HEK293 (cell line): ENCODE data around the gene TNFRSF18.
A peak's percentile ranks its signal among the peaks of the same experiment; 100 is the strongest.

Experiments
- CTCF ChIA-PET: fragments of 350-600 bp; formaldehyde crosslinking; extraction: SDS; loops from one replicate; lab custom pipeline; 2021; ENCODE audit warnings: antibody characterized with exemption; lab: Yijun Ruan, JAX
- POLR2A ChIA-PET: fragments of 300-600 bp; formaldehyde crosslinking; extraction: SDS; loops from one replicate; lab custom pipeline; 2020; ENCODE audit warnings: antibody characterized with exemption, inconsistent platforms; lab: Yijun Ruan, JAX
- H3K27ac ChIP-seq: fragments of 200-500 bp; sonication (Bioruptor generic); 2 replicates; pipeline ENCODE4 v1.5.1; 2014; ENCODE audit warnings: low read depth, low read length, control low read depth, inconsistent platforms; ENCODE audit errors: extremely low read depth
- H3K36me3 ChIP-seq, 2 experiments: fragments of 200-500 bp in 1 of 2; sonication (Bioruptor generic) in 1 of 2; 1 replicate in 1 of 2; 2 replicates in 1 of 2; pipeline ENCODE4 v1.5.1; 2014 to 2017; ENCODE audit warnings: inconsistent platforms in 2 of 2, low read length in 2 of 2; ENCODE audit not compliant: control insufficient read depth in 2 of 2, insufficient read depth in 1 of 2
- H3K4me1 ChIP-seq: fragments of 200-500 bp; sonication (Bioruptor generic); 2 replicates; pipeline ENCODE4 v1.5.1; 2014; ENCODE audit warnings: mild to moderate bottlenecking, low read length, inconsistent platforms; ENCODE audit not compliant: control insufficient read depth, insufficient read depth
- H3K4me3 ChIP-seq: 2 replicates; pipeline ENCODE4 v1.5.1; 2011; ENCODE audit warnings: low read depth, mild to moderate bottlenecking, control low read depth, low read length, moderate library complexity
- H3K9me3 ChIP-seq: fragments of 200-500 bp; sonication (Bioruptor generic); 2 replicates; pipeline ENCODE4 v1.5.1; 2014; ENCODE audit warnings: low read depth, low read length, inconsistent platforms; ENCODE audit not compliant: control insufficient read depth, insufficient read depth
- EGR2 ChIP-seq: fragments of 450-650 bp; formaldehyde crosslinking; IDR thresholded peaks from 2 replicates; pipeline ENCODE4 v1.5.1; 2016; ENCODE audit warnings: low read depth, missing biosample characterization, missing genetic modification characterization
- GLIS2 ChIP-seq: fragments of 450-650 bp; formaldehyde crosslinking; IDR thresholded peaks from 2 replicates; pipeline ENCODE4 v1.5.1; 2016; ENCODE audit warnings: missing biosample characterization, missing genetic modification characterization
- KLF1 ChIP-seq: fragments of 450-650 bp; formaldehyde crosslinking; IDR thresholded peaks from 2 replicates; pipeline ENCODE4 v1.5.1; 2016; ENCODE audit warnings: missing biosample characterization, missing genetic modification characterization
- KLF8 ChIP-seq: fragments of 450-650 bp; formaldehyde crosslinking; IDR thresholded peaks from 2 replicates; pipeline ENCODE4 v1.5.1; 2016; ENCODE audit warnings: missing biosample characterization, missing genetic modification characterization
- SETDB1 ChIP-seq: IDR thresholded peaks from one replicate; pipeline ENCODE4 v1.6.1; 2017; ENCODE audit warnings: mild to moderate bottlenecking, low read length, moderate library complexity, mixed read lengths; ENCODE audit not compliant: insufficient read length
- TSHZ1 ChIP-seq: fragments of 450-650 bp; formaldehyde crosslinking; IDR thresholded peaks from 2 replicates; pipeline ENCODE4 v1.5.1; 2016; ENCODE audit warnings: missing biosample characterization, missing genetic modification characterization, borderline replicate concordance
- ZBTB20 ChIP-seq: fragments of 450-650 bp; formaldehyde crosslinking; IDR thresholded peaks from 2 replicates; pipeline ENCODE4 v1.5.1; 2016; ENCODE audit warnings: missing biosample characterization, missing genetic modification characterization
- ZBTB8A ChIP-seq: fragments of 450-650 bp; formaldehyde crosslinking; IDR thresholded peaks from 2 replicates; pipeline ENCODE4 v1.5.1; 2016; ENCODE audit warnings: missing biosample characterization, missing genetic modification characterization
- ZFP3 ChIP-seq: fragments of 450-650 bp; formaldehyde crosslinking; IDR thresholded peaks from 2 replicates; pipeline ENCODE4 v1.5.1; 2016; ENCODE audit warnings: low read depth, missing biosample characterization, missing genetic modification characterization
- ZNF114 ChIP-seq: fragments of 450-650 bp; formaldehyde crosslinking; IDR thresholded peaks from 2 replicates; pipeline ENCODE4 v1.5.0; 2017; ENCODE audit warnings: missing biosample characterization, missing genetic modification characterization
- ZNF140 ChIP-seq: fragments of 450-650 bp; formaldehyde crosslinking; IDR thresholded peaks from 2 replicates; pipeline ENCODE4 v1.5.1; 2016; ENCODE audit warnings: missing biosample characterization, missing genetic modification characterization
- ZNF184 ChIP-seq: fragments of 450-650 bp; IDR thresholded peaks from 2 replicates; pipeline ENCODE4 v1.5.1; 2018; ENCODE audit warnings: missing biosample characterization, mild to moderate bottlenecking, missing genetic modification characterization
- ZNF292 ChIP-seq: fragments of 450-650 bp; formaldehyde crosslinking; IDR thresholded peaks from 2 replicates; pipeline ENCODE4 v1.5.1; 2016; ENCODE audit warnings: low read depth, missing biosample characterization, missing genetic modification characterization, borderline replicate concordance
- ZNF302 ChIP-seq: fragments of 450-650 bp; formaldehyde crosslinking; IDR thresholded peaks from 2 replicates; pipeline ENCODE4 v1.5.1; 2016; ENCODE audit warnings: missing biosample characterization, missing genetic modification characterization, low read depth
- ZNF354C ChIP-seq: fragments of 450-650 bp; formaldehyde crosslinking; IDR thresholded peaks from 2 replicates; pipeline ENCODE4 v1.5.1; 2016; ENCODE audit warnings: missing biosample characterization, missing genetic modification characterization, low read depth, borderline replicate concordance
- ZNF544 ChIP-seq: fragments of 450-650 bp; formaldehyde crosslinking; IDR thresholded peaks from 2 replicates; pipeline ENCODE4 v1.5.0; 2017; ENCODE audit warnings: missing biosample characterization, missing genetic modification characterization
- ZNF580 ChIP-seq: fragments of 450-650 bp; formaldehyde crosslinking; IDR thresholded peaks from 2 replicates; pipeline ENCODE4 v1.5.1; 2016; ENCODE audit warnings: missing biosample characterization, missing genetic modification characterization
- ZNF610 ChIP-seq: fragments of 450-650 bp; formaldehyde crosslinking; IDR thresholded peaks from 2 replicates; pipeline ENCODE4 v1.5.1; 2016; ENCODE audit warnings: missing biosample characterization, missing genetic modification characterization, borderline replicate concordance
- ZNF629 ChIP-seq: fragments of 450-650 bp; formaldehyde crosslinking; IDR thresholded peaks from 2 replicates; pipeline ENCODE4 v1.5.1; 2017; ENCODE audit warnings: missing biosample characterization, missing genetic modification characterization
- ZNF704 ChIP-seq: fragments of 450-650 bp; formaldehyde crosslinking; IDR thresholded peaks from 2 replicates; pipeline ENCODE4 v1.5.1; 2016; ENCODE audit warnings: missing biosample characterization, missing genetic modification characterization

The TNFRSF18 gene

GRCh38 chr1:1157914-1158710 lies 48.3 kb downstream of the TNFRSF18 start:
- POLR2A ChIA-PET, result no interaction called here
- CTCF ChIA-PET, result interaction anchor here (1.3 kb wide), 1 partner anchor 134 kb away, joined by 3 read pairs; no protein-coding TSS in a partner anchor
- Histone ChIP-seq H3K27ac (peak overlapping the region; percentile 84; the same call in 1 of the 2 replicates), H3K36me3 (no peaks in the 10 kb centered on the region), H3K4me3 (peak overlapping the region; percentile 15)
- TF ChIP-seq ZNF354C (tag by site-specific recombination), result no peak
- TF ChIP-seq ZNF292 (tag by site-specific recombination), result no peak
- TF ChIP-seq, all 188 proteins: peak for 0
- no peaks in the 10 kb centered on the region for H3K9me3 ChIP-seq
- peaks cover 6% of the 10 kb centered on the region; the same call in 1 of the 2 replicates for H3K4me1 ChIP-seq

- Histone ChIP-seq H3K36me3 (no peaks in the 10 kb centered on the region), H3K9me3 (no peaks in the 10 kb centered on the region), H3K27ac (peak overlapping the region; percentile 84; the same call in 1 of the 2 replicates), H3K4me3 (peak overlapping the region; percentile 15), H3K4me1 (peaks cover 6% of the 10 kb centered on the region; the same call in 1 of the 2 replicates)
- CTCF ChIA-PET, result no interaction called here
- no peak for TF ChIP-seq ZNF704 (tag by site-specific recombination)
- peak; percentile 39; the same call in 1 of the 2 replicates for TF ChIP-seq ZBTB20 (tag by site-specific recombination)
- TF ChIP-seq ZNF610 (tag by site-specific recombination), result no peak
- TF ChIP-seq TSHZ1 (tag by site-specific recombination), result no peak
- no peak for TF ChIP-seq ZNF302 (tag by site-specific recombination)
- no peak for TF ChIP-seq ZNF114 (tag by site-specific recombination)
- TF ChIP-seq ZNF629 (tag by site-specific recombination), result no peak
- TF ChIP-seq SETDB1, result no peak
- TF ChIP-seq ZNF544, result no peak
- no peak for TF ChIP-seq ZNF184 (tag by site-specific recombination)
- TF ChIP-seq ZFP3 (tag by site-specific recombination), result no peak
- no peak for TF ChIP-seq EGR2 (tag by site-specific recombination)
- TF ChIP-seq KLF8 (tag by site-specific recombination), result peak; percentile 45; the same call in 1 of the 2 replicates
- peak; percentile 17; the same call in 1 of the 2 replicates for TF ChIP-seq GLIS2 (tag by site-specific recombination)
- TF ChIP-seq ZNF580 (tag by site-specific recombination), result no peak
- TF ChIP-seq ZBTB8A, result 0 out of 2 replicates have a peak, but pooled peaks have one; percentile 24
- peak; percentile 90 for TF ChIP-seq KLF1 (tag by site-specific recombination)
- no peak for TF ChIP-seq ZNF140
- POLR2A ChIA-PET, result interaction anchor here (0.5 to 0.8 kb wide), 2 partner anchors 85 to 106 kb away, joined by 3 read pairs; no protein-coding TSS in a partner anchor
Measured at GRCh38 chr1:1157426-1157913, 48.9 kb downstream of the TNFRSF18 start.
